Skeletal muscle tissue (tissue), 4 donors: ENCODE measurements around the gene KIF20A. TPM values are rescaled to one million over a fixed set of nuclear protein-coding genes. Genes with fewer than 3 reads are reported as not detected.
"Not testable (repeated sequence)": the region's sequence is repeated elsewhere in the genome, so short reads cannot be mapped to it uniquely, and the experiment has no call there.

ENCODE experiments used
- H3K27ac ChIP-seq: one replicate; pipeline ENCODE4 v1.7.0; 2013; ENCODE audit warnings: mild to moderate bottlenecking, low read depth, low read length, inconsistent platforms
- H3K27me3 ChIP-seq, 3 donors: one replicate each; pipeline ENCODE4 v1.7.0; 2013; ENCODE audit warnings: low read length in 3 of 3; ENCODE audit not compliant: control insufficient read depth in 3 of 3, insufficient read depth in 3 of 3
- H3K36me3 ChIP-seq, 3 donors: one replicate each; pipeline ENCODE4 v1.7.0; 2013; ENCODE audit warnings: low read length in 3 of 3; ENCODE audit not compliant: control insufficient read depth in 3 of 3, insufficient read depth in 3 of 3
- H3K4me1 ChIP-seq, 3 donors: one replicate each; pipeline ENCODE4 v1.7.0; 2013; ENCODE audit warnings: low read length in 3 of 3, mild to moderate bottlenecking in 3 of 3; ENCODE audit not compliant: control insufficient read depth in 3 of 3, insufficient read depth in 3 of 3
- H3K4me3 ChIP-seq, 3 donors: one replicate each; pipeline ENCODE4 v1.7.0; 2013; ENCODE audit warnings: low read length in 3 of 3
- H3K9ac ChIP-seq, 3 donors: one replicate each; pipeline ENCODE4 v1.7.0; 2013; ENCODE audit warnings: low read length in 3 of 3, mild to moderate bottlenecking in 3 of 3, moderate library complexity in 2 of 3, low read depth in 1 of 3
- H3K9me3 ChIP-seq, 3 donors: one replicate each; pipeline ENCODE4 v1.7.0; 2013; ENCODE audit warnings: low read length in 3 of 3; ENCODE audit not compliant: control insufficient read depth in 3 of 3
- total RNA-seq: library from RNA; depleted of rRNA; stranded (reverse); fragments of >200 nt; gene quantifications from one replicate; pipeline ENCODE4 v1.2.3, GENCODE V29; 2014
- donor health status: Osteomylitis.

Gene KIF20A
- total RNA-seq, 1 donor from 2014 or later, result 8.9 TPM

- no peak overlapping the region for H3K9ac ChIP-seq
- no peaks in the 10 kb centered on the region for H3K27me3 ChIP-seq
These were observed 1.9 kb downstream of the KIF20A start for GRCh38 chr5:138180841-138181240.

GRCh38 chr5:138182808-138183207 is 3.9 kb downstream of the KIF20A start:
- Histone ChIP-seq H3K4me3 (no peak overlapping the region), H3K27ac (no peak overlapping the region), H3K9ac (no peak overlapping the region), H3K4me1 (peaks cover 7 to 12% (median 9%) of the 10 kb centered on the region in 3 donors), H3K36me3 (peaks cover 4 to 22% (median 21%) of the 10 kb centered on the region in 3 donors), H3K9me3 (no peaks in the 10 kb centered on the region), H3K27me3 (no peaks in the 10 kb centered on the region)

More at GRCh38 chr5:138180841-138181240, 1.9 kb downstream of the KIF20A start:
- Histone ChIP-seq H3K27ac (no peak overlapping the region), H3K4me1 (peaks cover 13 to 19% (median 14%) of the 10 kb centered on the region in 3 donors), H3K9me3 (no peaks in the 10 kb centered on the region), H3K4me3 (no peak overlapping the region), H3K36me3 (peaks cover 9 to 16% (median 13%) of the 10 kb centered on the region in 3 donors)

GRCh38 chr5:138186002-138186447 is 7.1 kb downstream of the KIF20A start:
- no peak overlapping the region for H3K4me3 ChIP-seq
- peaks cover 15 to 47% (median 44%) of the 10 kb centered on the region in 3 donors for H3K36me3 ChIP-seq
- no peak overlapping the region for H3K9ac ChIP-seq
- no peaks in the 10 kb centered on the region for H3K27me3 ChIP-seq
- no peaks in the 10 kb centered on the region for H3K4me1 ChIP-seq
- H3K9me3 ChIP-seq, result no peaks in the 10 kb centered on the region
- H3K27ac ChIP-seq, result no peak overlapping the region

GRCh38 chr5:138188626-138189025 is 9.7 kb downstream of the KIF20A start:
- no peak overlapping the region for H3K4me3 ChIP-seq
- no peaks in the 10 kb centered on the region for H3K9me3 ChIP-seq
- no peaks in the 10 kb centered on the region for H3K4me1 ChIP-seq
- no peaks in the 10 kb centered on the region for H3K27me3 ChIP-seq
- no peak overlapping the region for H3K9ac ChIP-seq
- peaks cover 26 to 63% (median 61%) of the 10 kb centered on the region in 3 donors for H3K36me3 ChIP-seq
- no peak overlapping the region for H3K27ac ChIP-seq

GRCh38 chr5:138192826-138193225 is 13.9 kb downstream of the KIF20A start:
- no peaks in the 10 kb centered on the region for H3K4me1 ChIP-seq

GRCh38 chr5:138193859-138194258 is 14.9 kb downstream of the KIF20A start:
- not testable (repeated sequence) for H3K27me3 ChIP-seq, H3K27ac ChIP-seq, H3K4me3 ChIP-seq, H3K4me1 ChIP-seq, H3K9me3 ChIP-seq, H3K9ac ChIP-seq
- H3K36me3 ChIP-seq, result peaks cover 23 to 52% (median 48%) of the 10 kb centered on the region in 3 donors

More at GRCh38 chr5:138192826-138193225, 13.9 kb downstream of the KIF20A start:
- Histone ChIP-seq H3K36me3 (peaks cover 27 to 56% (median 52%) of the 10 kb centered on the region in 3 donors), H3K9me3 (no peaks in the 10 kb centered on the region), H3K27me3 (no peaks in the 10 kb centered on the region), H3K9ac (no peak overlapping the region), H3K4me3 (no peak overlapping the region), H3K27ac (no peak overlapping the region)

GRCh38 chr5:138210985-138211384 is 32.1 kb downstream of the KIF20A start:
- Histone ChIP-seq H3K4me1 (peaks cover 8 to 12% (median 10%) of the 10 kb centered on the region in 3 donors), H3K9me3 (no peaks in the 10 kb centered on the region), H3K27me3 (no peaks in the 10 kb centered on the region), H3K36me3 (peaks cover 4 to 8% (median 5%) of the 10 kb centered on the region in 3 donors), H3K9ac (no peak overlapping the region), H3K27ac (no peak overlapping the region), H3K4me3 (no peak overlapping the region)

GRCh38 chr5:138212828-138213160 is 33.9 kb downstream of the KIF20A start:
- Histone ChIP-seq H3K4me1 (peaks cover 8 to 12% (median 10%) of the 10 kb centered on the region in 3 donors), H3K36me3 (peaks cover 4 to 5% (median 5%) of the 10 kb centered on the region in 3 donors), H3K27ac (peak overlapping the region; percentile 90), H3K9ac (peak overlapping the region; percentile 99), H3K27me3 (no peaks in the 10 kb centered on the region), H3K4me3 (peak overlapping the region; percentile 95 to 99 (median 97)), H3K9me3 (no peaks in the 10 kb centered on the region)

- H3K4me1 ChIP-seq, result peaks cover 8 to 12% (median 10%) of the 10 kb centered on the region in 3 donors
- H3K9ac ChIP-seq, result peak within 1 kb of the TSS; percentile 99
- H3K4me3 ChIP-seq, result peak within 1 kb of the TSS; percentile 95 to 99 (median 97)
- H3K27ac ChIP-seq, result peak within 1 kb of the TSS; percentile 90
- no peaks in the 10 kb centered on the region for H3K27me3 ChIP-seq
- no peaks in the 10 kb centered on the region for H3K9me3 ChIP-seq
- peaks cover 4 to 5% (median 5%) of the 10 kb centered on the region in 3 donors for H3K36me3 ChIP-seq
These were observed 34.5 kb downstream of the KIF20A start, which contains the start of gene CDC23 for GRCh38 chr5:138213161-138214029. TSS of gene CDC23 (minus strand) at chr5:138213323. CDS start at chr5:138213312, 11 bp downstream.

GRCh38 chr5:138216799-138217198 is 37.9 kb downstream of the KIF20A start:
- Histone ChIP-seq H3K36me3 (peaks cover 0 to 3% (median 0%) of the 10 kb centered on the region in 3 donors), H3K9ac (no peak overlapping the region), H3K9me3 (no peaks in the 10 kb centered on the region), H3K27me3 (no peaks in the 10 kb centered on the region), H3K4me3 (no peak overlapping the region), H3K27ac (no peak overlapping the region), H3K4me1 (peaks cover 2 to 9% (median 9%) of the 10 kb centered on the region in 3 donors)
